Mononuclear cell (primary cell): Measurements from ENCODE around the gene ANXA11. TPM values are rescaled to one million over a fixed set of nuclear protein-coding genes. Genes with fewer than 3 reads are reported as not detected.

Experiments used
- H3K27me3 ChIP-seq: 2 replicates; pipeline ENCODE4 v1.6.0; 2011; ENCODE audit warnings: low read length, control low read depth; ENCODE audit not compliant: insufficient read depth
- H3K4me1 ChIP-seq: 2 replicates; pipeline ENCODE4 v1.5.1; 2011; ENCODE audit warnings: mild to moderate bottlenecking, low read length, control low read depth; ENCODE audit not compliant: insufficient read depth
- H3K4me3 ChIP-seq: 2 replicates; pipeline ENCODE4 v1.5.1; 2011; ENCODE audit warnings: mild to moderate bottlenecking, low read length, moderate library complexity
- H3K9me3 ChIP-seq: 2 replicates; pipeline ENCODE4 v1.5.1; 2011; ENCODE audit warnings: low read depth, mild to moderate bottlenecking, control low read depth, low read length
- total RNA-seq: library from RNA; depleted of rRNA; stranded (reverse); fragments of >200 nt; gene quantifications from one replicate; pipeline ENCODE4 v1.2.3, GENCODE V29; 2012

The ANXA11 gene
- total RNA-seq, 1 donor: 61.6 TPM

GRCh38 chr10:80167471-80168161 is 37.7 kb downstream of the ANXA11 start:
- Histone ChIP-seq H3K27me3 (no peaks in the 10 kb centered on the region), H3K9me3 (no peaks in the 10 kb centered on the region), H3K4me1 (peaks cover 20% of the 10 kb centered on the region), H3K4me3 (no peak overlapping the region)

- Histone ChIP-seq H3K4me1 (peaks cover 20% of the 10 kb centered on the region), H3K27me3 (no peaks in the 10 kb centered on the region), H3K9me3 (no peaks in the 10 kb centered on the region), H3K4me3 (no peak overlapping the region)
Measured at GRCh38 chr10:80166581-80167470, 38.5 kb downstream of the ANXA11 start.

GRCh38 chr10:80165173-80165572 is 40.2 kb downstream of the ANXA11 start:
- Histone ChIP-seq H3K9me3 (no peaks in the 10 kb centered on the region), H3K27me3 (no peaks in the 10 kb centered on the region), H3K4me3 (no peak overlapping the region), H3K4me1 (peaks cover 9% of the 10 kb centered on the region)

- Histone ChIP-seq H3K4me3 (no peak overlapping the region), H3K27me3 (no peaks in the 10 kb centered on the region), H3K9me3 (no peaks in the 10 kb centered on the region), H3K4me1 (peaks cover 11% of the 10 kb centered on the region)
Measured at GRCh38 chr10:80164596-80164995, 40.7 kb downstream of the ANXA11 start.

GRCh38 chr10:80163741-80164341 is 41.5 kb downstream of the ANXA11 start:
- Histone ChIP-seq H3K4me3 (no peak overlapping the region), H3K9me3 (no peaks in the 10 kb centered on the region), H3K27me3 (no peaks in the 10 kb centered on the region), H3K4me1 (peaks cover 19% of the 10 kb centered on the region)

GRCh38 chr10:80161321-80162083 is 43.8 kb downstream of the ANXA11 start:
- no peaks in the 10 kb centered on the region for H3K9me3 ChIP-seq

GRCh38 chr10:80160361-80161320 is 44.7 kb downstream of the ANXA11 start:
- no peaks in the 10 kb centered on the region for H3K9me3 ChIP-seq
- no peaks in the 10 kb centered on the region for H3K27me3 ChIP-seq
- H3K4me3 ChIP-seq: no peak overlapping the region
- H3K4me1 ChIP-seq: peaks cover 11% of the 10 kb centered on the region

More at GRCh38 chr10:80161321-80162083, 43.8 kb downstream of the ANXA11 start:
- no peaks in the 10 kb centered on the region for H3K27me3 ChIP-seq
- H3K4me1 ChIP-seq: peaks cover 19% of the 10 kb centered on the region
- no peak overlapping the region for H3K4me3 ChIP-seq

- Histone ChIP-seq H3K27me3 (no peaks in the 10 kb centered on the region), H3K4me1 (peaks cover 11% of the 10 kb centered on the region), H3K4me3 (no peak overlapping the region), H3K9me3 (no peaks in the 10 kb centered on the region)
Measured at GRCh38 chr10:80159166-80159873, 46.0 kb downstream of the ANXA11 start.

- Histone ChIP-seq H3K4me3 (no peak overlapping the region), H3K9me3 (no peaks in the 10 kb centered on the region), H3K4me1 (peaks cover 11% of the 10 kb centered on the region), H3K27me3 (no peaks in the 10 kb centered on the region)
Measured at GRCh38 chr10:80158598-80159127, 46.7 kb downstream of the ANXA11 start.

GRCh38 chr10:80158126-80158525 is 47.2 kb downstream of the ANXA11 start:
- Histone ChIP-seq H3K4me3 (no peak overlapping the region), H3K9me3 (no peaks in the 10 kb centered on the region), H3K4me1 (peaks cover 11% of the 10 kb centered on the region), H3K27me3 (no peaks in the 10 kb centered on the region)

GRCh38 chr10:80157561-80157960 is 47.8 kb downstream of the ANXA11 start:
- Histone ChIP-seq H3K9me3 (no peaks in the 10 kb centered on the region), H3K4me3 (no peak overlapping the region), H3K27me3 (no peaks in the 10 kb centered on the region), H3K4me1 (peaks cover 11% of the 10 kb centered on the region)

- H3K4me1 ChIP-seq: peaks cover 11% of the 10 kb centered on the region
- no peaks in the 10 kb centered on the region for H3K27me3 ChIP-seq
- H3K9me3 ChIP-seq: no peaks in the 10 kb centered on the region
- H3K4me3 ChIP-seq: no peak overlapping the region
Measured at GRCh38 chr10:80156216-80156615, 49.1 kb downstream of the ANXA11 start.

- peaks cover 11% of the 10 kb centered on the region for H3K4me1 ChIP-seq
- H3K4me3 ChIP-seq: no peak overlapping the region
- no peaks in the 10 kb centered on the region for H3K9me3 ChIP-seq
- H3K27me3 ChIP-seq: no peaks in the 10 kb centered on the region
Measured at GRCh38 chr10:80155696-80156215, 49.6 kb downstream of the ANXA11 start.
